Mesothelial cell of epicardium (in vitro differentiated cells): ENCODE results near the gene ARL6IP6. TPM values are rescaled to one million over a fixed set of nuclear protein-coding genes. Genes with fewer than 3 reads are reported as not detected.
"Not testable (repeated sequence)": the region's sequence is repeated elsewhere in the genome, so short reads cannot be mapped to it uniquely, and the experiment has no call there.

Source experiments
- DNase-seq, 2 experiments: peaks; one replicate each; pipeline ENCODE4 v3.0.0; 2021; ENCODE audit warnings: low spot score in 2 of 2; ENCODE audit not compliant: unreplicated experiment in 2 of 2
- H3K27ac Mint-ChIP-seq: 2 replicates; pipeline ENCODE4 v1.8.0; 2021; ENCODE audit warnings: mixed read lengths
- H3K27me3 Mint-ChIP-seq: 2 replicates; pipeline ENCODE4 v1.8.0; 2021; ENCODE audit warnings: low read depth, mixed read lengths
- H3K36me3 Mint-ChIP-seq: 2 replicates; pipeline ENCODE4 v1.8.0; 2021; ENCODE audit warnings: mixed read lengths
- H3K4me1 Mint-ChIP-seq: 2 replicates; pipeline ENCODE4 v1.8.0; 2021; ENCODE audit warnings: mixed read lengths
- H3K4me3 Mint-ChIP-seq: 2 replicates; pipeline ENCODE4 v1.8.0; 2021; ENCODE audit warnings: mild to moderate bottlenecking, moderate library complexity, mixed read lengths
- H3K9me3 Mint-ChIP-seq: 2 replicates; pipeline ENCODE4 v1.8.0; 2021; ENCODE audit warnings: mixed read lengths
- CTCF ChIP-seq: fragments of 200-600 bp; sonication (generic); IDR thresholded peaks from one replicate; pipeline ENCODE4 v1.5.0; 2021; ENCODE audit warnings: antibody characterized with exemption; ENCODE audit not compliant: unreplicated experiment
- total RNA-seq: library from RNA; stranded (reverse); gene quantifications from 3 replicates; pipeline ENCODE4 v1.2.1, GENCODE V29; 2021

ARL6IP6 gene
- total RNA-seq, 1 donor from 2014 or later: 22.3 TPM

DNA sequence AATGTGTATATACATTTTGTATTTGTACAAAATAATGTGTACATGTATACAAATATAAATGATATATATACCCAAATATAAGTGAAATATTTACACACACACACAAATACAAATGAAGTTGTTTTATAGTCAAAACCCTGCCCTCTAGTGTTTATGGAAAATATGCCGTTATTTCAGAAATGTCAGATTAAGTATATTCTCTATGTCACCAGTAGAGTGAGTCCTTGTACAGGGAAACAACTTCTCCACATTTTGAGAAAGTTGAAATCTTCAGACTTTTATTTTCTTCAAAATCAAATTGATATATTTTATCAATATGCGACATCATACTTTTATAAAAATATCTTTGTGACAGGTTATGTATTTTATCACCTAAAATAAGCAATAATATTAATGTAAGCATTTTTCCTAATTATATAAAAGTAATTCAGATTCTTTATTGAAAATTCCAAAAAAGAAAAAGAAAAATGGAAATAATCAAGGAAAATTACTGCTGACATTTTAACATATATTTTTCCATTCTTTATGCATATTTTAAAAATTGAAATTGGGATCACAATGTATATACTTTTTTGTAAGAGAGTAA, 22.4 kb downstream of the ARL6IP6 start:
- Mint-ChIP-seq H3K36me3 (peaks cover 32% of the 10 kb centered on the region), H3K9me3 (peaks cover 13% of the 10 kb centered on the region), H3K27me3 (no peaks in the 10 kb centered on the region), H3K4me1 (no peaks in the 10 kb centered on the region), H3K4me3 (no peak overlapping the region), H3K27ac (no peak overlapping the region)
- no peak for DNase-seq
- TF ChIP-seq CTCF: peak; percentile 86

- no peaks in the 10 kb centered on the region for H3K27me3 Mint-ChIP-seq
- peaks cover 13% of the 10 kb centered on the region for H3K9me3 Mint-ChIP-seq
- peaks cover 18% of the 10 kb centered on the region for H3K36me3 Mint-ChIP-seq
- H3K27ac Mint-ChIP-seq: no peak overlapping the region
- no peaks in the 10 kb centered on the region for H3K4me1 Mint-ChIP-seq
- peak; percentile 64 for TF ChIP-seq CTCF
- DNase-seq: no peak
- H3K4me3 Mint-ChIP-seq: no peak overlapping the region
Observed at GRCh38 chr2:152743002-152743401, 24.6 kb downstream of the ARL6IP6 start.

DNA sequence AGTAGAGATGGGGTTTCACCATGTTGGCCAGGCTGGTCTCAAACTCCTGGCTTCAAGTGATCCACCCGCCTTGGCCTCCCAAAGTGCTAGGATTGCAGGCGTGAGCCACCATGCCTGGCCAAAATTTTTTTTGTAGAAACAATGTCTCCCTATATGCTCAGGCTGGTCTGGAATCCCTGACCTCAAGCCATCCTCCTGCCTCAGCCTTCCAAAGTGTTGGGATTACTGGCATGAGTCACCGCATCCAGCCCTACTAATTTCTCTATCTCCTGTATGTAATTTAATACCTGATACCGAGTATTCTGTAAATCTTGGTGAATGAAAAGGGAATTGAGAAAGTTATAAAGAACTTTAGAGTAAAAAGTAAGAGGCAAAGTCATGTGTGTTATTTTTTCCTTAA, 29.3 kb downstream of the ARL6IP6 start:
- not testable (repeated sequence) for H3K9me3 Mint-ChIP-seq, H3K4me1 Mint-ChIP-seq, H3K27me3 Mint-ChIP-seq, H3K4me3 Mint-ChIP-seq, DNase-seq, H3K27ac Mint-ChIP-seq
- H3K36me3 Mint-ChIP-seq: peaks cover 14% of the 10 kb centered on the region

GRCh38 chr2:152755029-152755428, 36.6 kb downstream of the ARL6IP6 start:
- DNase-seq: peak in 1 of 2 experiments; percentile 42
- no peak overlapping the region for H3K27ac Mint-ChIP-seq
- no peaks in the 10 kb centered on the region for H3K27me3 Mint-ChIP-seq
- no peak for TF ChIP-seq CTCF
- H3K9me3 Mint-ChIP-seq: peaks cover 5% of the 10 kb centered on the region
- no peaks in the 10 kb centered on the region for H3K4me1 Mint-ChIP-seq
- H3K36me3 Mint-ChIP-seq: peaks cover 29% of the 10 kb centered on the region
- H3K4me3 Mint-ChIP-seq: no peak overlapping the region

DNA sequence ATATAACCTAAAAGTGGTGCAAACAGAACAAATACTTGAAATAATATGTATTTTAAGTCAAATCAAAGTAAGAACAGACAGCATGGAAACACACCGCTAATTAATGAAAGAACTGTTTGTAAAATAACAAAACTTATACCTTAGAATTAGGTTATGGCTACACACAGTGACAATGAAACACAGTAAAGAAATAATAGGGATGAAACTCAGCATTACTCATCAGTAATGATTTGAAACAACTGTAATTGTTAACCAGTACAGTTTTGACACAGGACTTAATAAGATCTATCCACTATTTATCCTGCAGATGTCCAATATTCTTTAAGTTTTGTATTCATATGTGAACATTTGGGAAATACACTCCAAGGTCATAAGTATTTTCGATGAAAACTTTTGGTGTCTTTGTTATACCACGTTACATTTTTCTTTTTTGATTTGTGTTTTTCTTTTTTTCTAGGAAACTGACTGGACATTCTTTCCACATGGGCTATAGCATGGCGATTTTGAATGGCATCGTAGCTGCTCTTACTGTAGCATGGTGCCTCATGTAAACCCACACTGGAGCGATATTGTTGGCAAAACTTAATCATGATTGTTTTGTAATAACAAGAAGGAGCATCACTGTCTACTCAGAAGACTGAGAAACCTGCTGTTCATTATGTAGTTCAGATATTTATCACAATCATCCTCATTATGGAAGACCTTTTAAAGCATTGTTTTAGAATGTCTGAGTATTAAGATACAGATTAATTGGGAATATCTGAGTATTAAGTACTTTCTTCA, 41.1 kb downstream of the ARL6IP6 start:
- Mint-ChIP-seq H3K9me3 (no peaks in the 10 kb centered on the region), H3K27me3 (no peaks in the 10 kb centered on the region), H3K4me1 (peaks cover 11% of the 10 kb centered on the region), H3K27ac (no peak overlapping the region), H3K36me3 (peaks cover 16% of the 10 kb centered on the region), H3K4me3 (no peak overlapping the region)
- no peak for TF ChIP-seq CTCF
- no peak for DNase-seq

DNA sequence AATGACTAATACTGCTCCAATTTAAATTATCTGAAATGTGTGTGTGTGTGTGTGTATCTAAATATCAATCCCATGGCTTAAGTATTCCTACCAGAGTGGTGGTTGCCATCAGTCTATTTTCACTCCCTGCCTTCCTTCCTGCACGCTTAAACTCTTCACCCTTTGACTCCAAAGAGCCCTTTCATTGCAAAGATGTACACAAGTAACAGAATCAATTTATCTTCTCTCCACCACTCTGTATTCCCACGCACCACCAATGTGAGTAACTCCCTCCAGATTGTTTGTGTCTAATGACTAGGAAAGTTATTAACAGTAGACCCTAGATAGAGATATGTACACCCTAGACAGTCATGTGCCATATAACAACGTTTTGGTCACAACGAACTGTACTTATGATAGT, 42.8 kb downstream of the ARL6IP6 start:
- Mint-ChIP-seq H3K36me3 (peaks cover 10% of the 10 kb centered on the region), H3K4me1 (peaks cover 11% of the 10 kb centered on the region), H3K27me3 (no peaks in the 10 kb centered on the region), H3K27ac (peak overlapping the region; percentile 3), H3K4me3 (no peak overlapping the region), H3K9me3 (no peaks in the 10 kb centered on the region)
- no peak for TF ChIP-seq CTCF
- no peak for DNase-seq
